Transverse colon (tissue), 4 donors: Measurements from ENCODE around the gene SMAD4. TPM values are rescaled to one million over a fixed set of nuclear protein-coding genes. Genes with fewer than 3 reads are reported as not detected.

Source experiments
- DNase-seq: peaks from one replicate; pipeline ENCODE4 v3.0.0-alpha.2; 2019
- H3K27ac ChIP-seq, 4 donors: fragments of 200-600 bp; sonication (generic); 2 replicates each; pipeline ENCODE4 v1.5.1; 2016 to 2018; ENCODE audit warnings: inconsistent platforms in 4 of 4
- H3K27me3 ChIP-seq: fragments of 200-600 bp; sonication (generic); 2 replicates; pipeline ENCODE4 v1.5.1; 2017; ENCODE audit warnings: inconsistent platforms
- H3K36me3 ChIP-seq, 4 donors: fragments of 200-600 bp; sonication (generic); 2 replicates each; pipeline ENCODE4 v1.5.1; 2017 to 2019; ENCODE audit warnings: inconsistent platforms in 4 of 4
- H3K4me1 ChIP-seq, 4 donors: fragments of 200-600 bp; sonication (generic); 2 replicates each; pipeline ENCODE4 v1.5.1; 2017 to 2020; ENCODE audit warnings: inconsistent platforms in 4 of 4
- H3K4me3 ChIP-seq, 4 donors: fragments of 200-600 bp; sonication (generic); 1 replicate in 1 of 4; 2 replicates in 3 of 4; pipeline versions ENCODE4 v1.5.1 to v1.6.1; 2017 to 2019; ENCODE audit warnings: inconsistent platforms in 4 of 4
- H3K9me3 ChIP-seq, 2 donors: fragments of 200-600 bp; sonication (generic); 2 replicates each; pipeline ENCODE4 v1.5.1; 2017 to 2019; ENCODE audit warnings: inconsistent platforms in 2 of 2
- EP300 ChIP-seq: sonication (generic); formaldehyde crosslinking; IDR thresholded peaks from one replicate; pipeline ENCODE4 v1.6.1; 2017; ENCODE audit warnings: antibody characterized with exemption, low read depth
- POLR2A ChIP-seq: fragments of 450-650 bp; IDR thresholded peaks from one replicate; pipeline ENCODE4 v1.6.1; 2016; ENCODE audit warnings: antibody characterized with exemption, mild to moderate bottlenecking, moderate library complexity
- POLR2AphosphoS5 ChIP-seq, 3 donors: sonication (generic); formaldehyde crosslinking; IDR thresholded peaks; one replicate each; pipeline ENCODE4 v1.6.1; 2016; ENCODE audit warnings: antibody characterized with exemption in 3 of 3
- WGBS, 2 donors: methylation state at CpG; one replicate each; pipeline ENCODE4 v1.1.5; 2018; ENCODE audit warnings: low coverage in 1 of 2; 5-methylcytosine and 5-hydroxymethylcytosine counted together
- in situ Hi-C, 4 donors: fragments of 200-750 bp; cut with MboI; loops; one replicate each; pipeline versions ENCODE4 v1.15.0 to v1.15.1; 2017; ENCODE audit warnings: low sequenced_read_pairs in 3 of 4, low pct_ligation_motif_present in 1 of 4, low pct_unique_long_range_greater_than_20kb in 1 of 4
- intact Hi-C: fragments of 100-400 bp; cut with DNase I; formaldehyde crosslinking; loops from one replicate; pipeline ENCODE4 v1.15.1; 2023; ENCODE audit warnings: low total_unique reads
- total RNA-seq, 4 donors: library from RNA; depleted of rRNA; stranded (reverse); fragments of >200 nt; gene quantifications; one replicate each; pipeline ENCODE4 v1.1.0, GENCODE V29; 2016
- TF ChIP-seq, protein P1 (sequence below), 5 experiments: fragments of 200-600 bp in 3 of 5; fragments of 450-650 bp in 2 of 5; sonication (generic) in 3 of 5; IDR thresholded peaks; 1 replicate in 2 of 5; 2 replicates in 3 of 5; pipeline ENCODE4 v1.5.1; 2016 to 2017; ENCODE audit warnings: antibody characterized with exemption in 5 of 5, inconsistent platforms in 3 of 5, mild to moderate bottlenecking in 2 of 5, moderate library complexity in 1 of 5

Gene SMAD4
- total RNA-seq, 4 donors from 2014 or later, result 77.1 to 172 (median 85.6) TPM

DNA sequence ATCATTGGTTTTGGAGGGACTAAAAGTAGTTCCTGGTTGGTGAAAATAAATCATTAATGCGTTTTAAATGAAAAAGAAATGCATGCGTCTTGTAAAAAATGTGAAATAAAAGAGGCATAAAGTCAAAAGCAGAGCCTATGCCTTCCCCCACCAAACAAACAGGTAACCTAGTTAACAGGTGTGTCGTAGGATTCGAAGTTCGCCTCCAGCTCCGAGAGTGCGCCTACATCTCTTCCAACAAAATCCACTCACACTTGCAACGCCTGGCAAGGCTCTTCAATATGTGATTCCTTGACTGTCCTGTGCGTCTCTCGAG, 677 bp upstream of the SMAD4 start:
- in situ Hi-C loops, result loop anchor here in 2 of 4 donors (25.0 kb wide), 2 partner anchors 142 to 217 kb away; partner anchors contain the start of genes MRO (in 2 of the 2) and ME2 (in 1 of the 2)
- DNase-seq, result no peak
- peak overlapping the region; percentile 54 to 90 (median 88) for H3K4me3 ChIP-seq
- peaks cover 11 to 55% (median 32%) of the 10 kb centered on the region in 4 donors for H3K4me1 ChIP-seq
- intact Hi-C loops, result loop anchor here (1.0 kb wide), 1 partner anchor 61 kb away; the partner anchor contains the start of gene ELAC1
- H3K27ac ChIP-seq, result peak overlapping the region; percentile 97 to 99 (median 98)
- H3K27me3 ChIP-seq, result no peaks in the 10 kb centered on the region
- TF ChIP-seq POLR2A, result no peak
- TF ChIP-seq, protein P1, sequence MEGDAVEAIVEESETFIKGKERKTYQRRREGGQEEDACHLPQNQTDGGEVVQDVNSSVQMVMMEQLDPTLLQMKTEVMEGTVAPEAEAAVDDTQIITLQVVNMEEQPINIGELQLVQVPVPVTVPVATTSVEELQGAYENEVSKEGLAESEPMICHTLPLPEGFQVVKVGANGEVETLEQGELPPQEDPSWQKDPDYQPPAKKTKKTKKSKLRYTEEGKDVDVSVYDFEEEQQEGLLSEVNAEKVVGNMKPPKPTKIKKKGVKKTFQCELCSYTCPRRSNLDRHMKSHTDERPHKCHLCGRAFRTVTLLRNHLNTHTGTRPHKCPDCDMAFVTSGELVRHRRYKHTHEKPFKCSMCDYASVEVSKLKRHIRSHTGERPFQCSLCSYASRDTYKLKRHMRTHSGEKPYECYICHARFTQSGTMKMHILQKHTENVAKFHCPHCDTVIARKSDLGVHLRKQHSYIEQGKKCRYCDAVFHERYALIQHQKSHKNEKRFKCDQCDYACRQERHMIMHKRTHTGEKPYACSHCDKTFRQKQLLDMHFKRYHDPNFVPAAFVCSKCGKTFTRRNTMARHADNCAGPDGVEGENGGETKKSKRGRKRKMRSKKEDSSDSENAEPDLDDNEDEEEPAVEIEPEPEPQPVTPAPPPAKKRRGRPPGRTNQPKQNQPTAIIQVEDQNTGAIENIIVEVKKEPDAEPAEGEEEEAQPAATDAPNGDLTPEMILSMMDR (IDR thresholded peaks at IDR 0.05), result no peak
- TF ChIP-seq EP300, result no peak
- TF ChIP-seq POLR2AphosphoS5 (IDR thresholded peaks at IDR 0.05), result no peak
- H3K9me3 ChIP-seq, result no peaks in the 10 kb centered on the region
- 7% methylated on average over 7 to 10 of the region's 10 CpGs for WGBS, 2 donors
- no peaks in the 10 kb centered on the region for H3K36me3 ChIP-seq

DNA sequence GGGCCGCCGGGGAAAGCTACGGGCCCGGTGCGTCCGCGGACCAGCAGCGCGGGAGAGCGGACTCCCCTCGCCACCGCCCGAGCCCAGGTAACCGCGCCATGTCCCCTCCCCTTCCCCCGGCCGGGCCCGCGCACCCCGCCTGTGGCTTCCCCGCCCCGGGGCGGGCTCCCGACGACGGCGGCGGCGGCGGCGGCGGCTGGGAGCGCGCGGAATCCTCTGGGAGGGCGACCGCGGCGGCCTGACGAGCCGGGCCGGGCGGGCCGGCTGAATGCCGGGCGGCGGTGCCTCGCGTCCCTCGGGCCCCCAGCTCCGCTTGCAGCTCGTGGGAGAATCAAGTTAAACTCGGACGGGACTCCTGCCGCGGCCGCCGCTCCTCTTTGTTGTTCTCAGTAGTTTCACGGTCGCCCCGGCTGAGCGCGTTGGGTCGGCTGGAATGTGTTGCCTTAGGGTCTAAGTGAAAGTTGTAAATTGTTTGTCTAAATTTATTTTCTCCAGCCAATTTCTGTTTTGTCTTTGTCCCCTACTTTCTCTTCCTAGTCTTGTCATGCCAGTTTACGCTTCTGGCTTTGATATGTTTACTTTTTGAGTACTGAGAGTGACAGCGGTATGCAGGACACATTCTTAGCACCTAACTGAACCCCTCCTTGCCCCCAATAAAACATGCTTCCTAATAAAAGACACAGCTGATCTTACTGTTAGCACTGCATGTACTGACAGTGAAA, 685 bp downstream of the SMAD4 start:
- intact Hi-C loops, result loop anchor here (10.0 kb wide), 1 partner anchor 206 kb away; the partner anchor contains the start of gene MRO
- DNase-seq, result peak; percentile 81
- H3K9me3 ChIP-seq, result no peaks in the 10 kb centered on the region
- in situ Hi-C loops, result loop anchor here in 2 of 4 donors (25.0 kb wide), 2 partner anchors 143 to 218 kb away; partner anchors contain the start of genes MRO (in 2 of the 2) and ME2 (in 1 of the 2)
- peaks cover 21 to 68% (median 40%) of the 10 kb centered on the region in 4 donors for H3K4me1 ChIP-seq
- TF ChIP-seq POLR2AphosphoS5 (IDR thresholded peaks at IDR 0.05) (no peak), EP300 (no peak), POLR2A (no peak)
- TF ChIP-seq, protein P1 (IDR thresholded peaks at IDR 0.05), result no peak
- 0% methylated on average over 2 to 20 of the region's 66 CpGs for WGBS, 2 donors
- H3K27ac ChIP-seq, result peak overlapping the region; percentile 97 to 99 (median 98)
- no peaks in the 10 kb centered on the region for H3K36me3 ChIP-seq
- no peaks in the 10 kb centered on the region for H3K27me3 ChIP-seq
- peak overlapping the region; percentile 87 to 90 (median 88) for H3K4me3 ChIP-seq

DNA sequence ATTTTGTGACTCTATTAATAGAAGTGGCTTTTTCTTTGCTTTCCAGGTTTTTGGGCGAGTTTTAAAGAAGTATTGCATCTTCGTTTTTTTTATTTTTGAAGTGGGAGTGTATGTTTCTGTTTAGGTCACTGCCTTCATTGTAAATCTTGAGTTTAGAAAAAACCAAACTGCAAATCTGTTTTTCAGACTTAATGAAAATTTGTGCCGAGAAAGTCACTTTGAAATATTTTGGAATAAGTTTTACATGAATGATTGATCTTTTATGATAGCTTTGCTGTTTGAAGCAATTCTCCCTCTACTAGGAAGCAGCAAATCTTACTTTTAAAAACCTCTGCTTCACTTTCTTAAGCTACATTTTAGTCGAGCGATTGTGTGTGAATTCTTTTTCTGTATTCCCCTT, 2.2 kb downstream of the SMAD4 start:
- no peaks in the 10 kb centered on the region for H3K36me3 ChIP-seq
- H3K27ac ChIP-seq, result peak overlapping the region; percentile 97 to 99 (median 98)
- peaks cover 27 to 80% (median 53%) of the 10 kb centered on the region in 4 donors for H3K4me1 ChIP-seq
- in situ Hi-C loops, result loop anchor here in 2 of 4 donors (25.0 kb wide), 2 partner anchors 145 to 220 kb away; partner anchors contain the start of genes MRO (in 2 of the 2) and ME2 (in 1 of the 2)
- no peaks in the 10 kb centered on the region for H3K9me3 ChIP-seq
- TF ChIP-seq POLR2AphosphoS5 (IDR thresholded peaks at IDR 0.05) (no peak), POLR2A (no peak), EP300 (no peak)
- TF ChIP-seq, protein P1 (IDR thresholded peaks at IDR 0.05), result no peak
- 34 to 35% methylated on average over 5 of the region's 5 CpGs for WGBS, 2 donors
- H3K27me3 ChIP-seq, result no peaks in the 10 kb centered on the region
- intact Hi-C loops, result loop anchor here (10.0 kb wide), 1 partner anchor 207 kb away; the partner anchor contains the start of gene MRO
- peak overlapping the region in 1 of 4 donors; percentile 87 for H3K4me3 ChIP-seq
- no peak for DNase-seq

DNA sequence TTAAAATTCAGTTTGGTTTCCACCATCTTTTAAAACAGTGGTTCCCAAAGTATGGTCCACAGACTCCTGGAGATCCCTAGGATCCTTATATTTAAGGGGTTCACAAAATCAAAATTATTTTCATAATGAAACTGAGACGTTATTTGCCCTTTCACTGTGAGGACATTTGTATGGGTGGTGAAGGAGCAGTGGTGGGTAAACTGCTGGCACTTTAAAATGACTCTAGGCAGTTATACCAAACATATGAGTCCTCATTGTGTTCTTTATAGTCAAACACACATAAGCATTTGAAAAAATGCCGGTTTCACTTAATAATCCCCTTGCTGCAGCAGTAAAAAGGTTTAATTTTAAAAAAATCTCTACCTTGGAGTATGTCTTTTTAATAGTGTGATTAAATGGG, 7.2 kb downstream of the SMAD4 start:
- in situ Hi-C loops (loop anchor here in 2 of 4 donors (25.0 kb wide), 2 partner anchors 150 to 225 kb away; partner anchors contain the start of genes MRO (in 2 of the 2) and ME2 (in 1 of the 2)), intact Hi-C loops (loop anchor here (10.0 kb wide), 1 partner anchor 212 kb away; the partner anchor contains the start of gene MRO)
- DNase-seq, result no peak
- Histone ChIP-seq H3K9me3 (no peaks in the 10 kb centered on the region), H3K27me3 (no peaks in the 10 kb centered on the region), H3K36me3 (no peaks in the 10 kb centered on the region), H3K4me3 (no peak overlapping the region), H3K27ac (no peak overlapping the region), H3K4me1 (peaks cover 36 to 90% (median 72%) of the 10 kb centered on the region in 4 donors)
- TF ChIP-seq, protein P1 (IDR thresholded peaks at IDR 0.05), result no peak
- TF ChIP-seq POLR2A (no peak), POLR2AphosphoS5 (IDR thresholded peaks at IDR 0.05) (no peak), EP300 (no peak)
- WGBS, 2 donors, result 28 to 58% methylated on average over 2 of the region's 2 CpGs
